VCaP (cell line): ENCODE measurements around the gene MTFR1L.
A peak's percentile ranks its signal among the peaks of the same experiment; 100 is the strongest.

Experiments used
- H3K27ac ChIP-seq: fragments of 450-650 bp; 2 replicates; pipeline ENCODE4 v1.5.1; 2017
- TF ChIP-seq, protein P1 (sequence below): fragments of 450-650 bp; conservative IDR thresholded peaks from 2 replicates; pipeline ENCODE4 v1.5.1; 2017; ENCODE audit warnings: mild to moderate bottlenecking, moderate library complexity

MTFR1L gene

DNA sequence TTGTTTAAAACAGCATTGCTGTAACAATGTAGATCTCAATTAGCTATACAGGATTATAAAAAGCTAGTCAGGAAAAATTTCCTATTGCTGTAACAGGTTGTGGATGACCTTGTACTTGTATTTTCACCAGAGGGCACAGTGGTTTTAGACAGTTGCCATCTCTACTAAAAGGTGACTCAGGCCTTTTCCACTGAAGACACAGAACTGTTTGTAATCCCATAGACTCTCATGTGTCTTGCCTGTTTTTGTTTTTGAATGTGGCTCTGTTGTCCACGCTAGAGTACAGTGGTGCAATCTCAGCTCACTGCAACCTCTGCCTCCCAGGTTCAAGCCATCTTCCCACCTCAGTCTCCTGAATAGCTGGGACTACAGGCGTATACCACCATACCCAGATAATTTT, 5.9 kb downstream of the MTFR1L start:
- no peak overlapping the region; the same call in 1 of the 2 replicates for H3K27ac ChIP-seq
- TF ChIP-seq, protein P1, sequence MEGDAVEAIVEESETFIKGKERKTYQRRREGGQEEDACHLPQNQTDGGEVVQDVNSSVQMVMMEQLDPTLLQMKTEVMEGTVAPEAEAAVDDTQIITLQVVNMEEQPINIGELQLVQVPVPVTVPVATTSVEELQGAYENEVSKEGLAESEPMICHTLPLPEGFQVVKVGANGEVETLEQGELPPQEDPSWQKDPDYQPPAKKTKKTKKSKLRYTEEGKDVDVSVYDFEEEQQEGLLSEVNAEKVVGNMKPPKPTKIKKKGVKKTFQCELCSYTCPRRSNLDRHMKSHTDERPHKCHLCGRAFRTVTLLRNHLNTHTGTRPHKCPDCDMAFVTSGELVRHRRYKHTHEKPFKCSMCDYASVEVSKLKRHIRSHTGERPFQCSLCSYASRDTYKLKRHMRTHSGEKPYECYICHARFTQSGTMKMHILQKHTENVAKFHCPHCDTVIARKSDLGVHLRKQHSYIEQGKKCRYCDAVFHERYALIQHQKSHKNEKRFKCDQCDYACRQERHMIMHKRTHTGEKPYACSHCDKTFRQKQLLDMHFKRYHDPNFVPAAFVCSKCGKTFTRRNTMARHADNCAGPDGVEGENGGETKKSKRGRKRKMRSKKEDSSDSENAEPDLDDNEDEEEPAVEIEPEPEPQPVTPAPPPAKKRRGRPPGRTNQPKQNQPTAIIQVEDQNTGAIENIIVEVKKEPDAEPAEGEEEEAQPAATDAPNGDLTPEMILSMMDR: no peak

DNA sequence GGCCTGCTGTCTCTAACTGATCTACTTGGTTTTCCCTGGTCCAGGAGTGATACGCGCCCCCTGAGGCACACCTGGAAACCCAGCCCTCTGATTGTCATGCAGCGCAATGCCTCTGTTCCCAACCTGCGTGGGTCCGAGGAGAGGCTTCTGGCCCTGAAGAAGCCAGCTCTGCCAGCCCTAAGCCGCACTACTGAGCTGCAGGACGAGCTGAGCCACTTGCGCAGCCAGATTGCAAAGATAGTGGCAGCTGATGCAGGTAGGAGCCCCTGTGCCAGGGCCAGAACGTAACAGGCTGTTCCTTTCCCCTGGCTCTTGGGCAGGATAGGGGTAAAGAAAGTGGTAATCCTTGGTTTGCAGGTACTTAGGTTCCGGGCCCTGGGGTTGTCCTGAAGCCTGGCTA, 6.8 kb downstream of the MTFR1L start:
- TF ChIP-seq, protein P1: no peak
- H3K27ac ChIP-seq: peak overlapping the region; percentile 8; the same call in 1 of the 2 replicates

DNA sequence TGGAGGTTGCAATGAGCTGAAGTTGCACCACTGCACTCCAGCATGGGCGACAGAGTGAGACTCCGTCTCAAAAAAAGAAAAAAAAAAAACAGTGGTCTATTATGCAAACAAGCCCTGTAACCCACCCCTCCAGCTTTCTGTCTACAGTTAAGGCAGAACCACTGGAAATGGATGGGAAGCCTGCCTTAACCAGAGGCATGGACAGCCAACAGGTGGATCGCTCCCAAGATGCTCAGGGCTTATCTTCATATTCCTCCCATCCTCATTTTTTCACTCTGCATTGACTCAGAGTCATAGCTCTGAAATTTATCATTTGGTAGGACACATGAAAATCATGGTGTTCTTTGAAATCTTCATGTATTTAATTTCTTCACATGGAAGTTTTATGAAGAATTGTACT, 8.7 kb downstream of the MTFR1L start:
- no peak overlapping the region for H3K27ac ChIP-seq
- TF ChIP-seq, protein P1: no peak

DNA sequence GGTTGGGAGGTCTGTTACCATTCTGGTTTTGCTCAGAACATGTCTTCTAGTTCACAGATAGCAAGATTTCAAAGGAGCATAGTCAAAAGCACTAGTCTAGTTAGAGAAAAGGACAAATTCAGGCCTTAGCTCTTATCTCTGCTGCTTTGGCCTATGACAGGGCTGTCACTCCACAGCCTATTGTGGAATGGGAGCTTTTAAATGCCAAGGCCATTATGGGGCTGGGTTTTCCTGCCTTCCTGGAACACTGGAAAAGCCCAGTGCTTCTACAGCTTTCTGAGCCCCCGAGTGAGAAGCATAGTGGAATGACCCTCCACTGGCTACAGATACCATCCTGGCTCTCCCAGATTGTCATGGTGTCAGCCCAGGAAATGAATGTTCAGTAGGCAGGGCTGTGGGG, 9.3 kb downstream of the MTFR1L start:
- TF ChIP-seq, protein P1: no peak
- H3K27ac ChIP-seq: no peak overlapping the region

DNA sequence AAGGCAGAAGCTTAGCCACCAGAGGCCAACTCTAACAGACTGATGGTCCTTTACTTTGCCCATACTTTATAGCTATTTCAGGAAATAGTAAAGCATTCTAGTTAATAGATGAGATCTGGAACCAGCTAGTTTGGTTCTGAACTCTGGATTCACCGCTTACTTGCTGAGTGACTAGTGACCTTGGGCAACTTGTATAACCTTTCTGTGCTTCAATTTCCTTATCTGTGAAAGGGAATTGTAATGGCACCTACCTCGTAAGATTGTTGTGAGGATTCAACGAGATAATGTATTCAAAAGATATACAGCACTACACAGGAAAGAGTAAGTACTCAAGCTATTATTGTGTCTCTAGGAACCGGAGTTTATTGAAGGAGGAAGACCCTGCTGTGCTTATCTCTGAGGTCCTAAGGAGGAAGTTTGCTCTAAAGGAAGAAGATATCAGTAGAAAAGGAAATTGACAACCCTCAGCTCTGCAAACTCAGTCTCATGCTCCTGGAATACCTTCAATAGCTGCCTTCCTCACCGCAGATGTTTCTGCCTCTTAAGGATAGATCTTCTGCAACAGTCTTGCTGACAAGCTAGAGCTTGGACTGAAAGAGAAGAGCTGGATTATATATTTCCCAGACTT, 11.9 kb downstream of the MTFR1L start:
- H3K27ac ChIP-seq: peak overlapping the region; percentile 18; the same call in 1 of the 2 replicates
- TF ChIP-seq, protein P1: no peak

DNA sequence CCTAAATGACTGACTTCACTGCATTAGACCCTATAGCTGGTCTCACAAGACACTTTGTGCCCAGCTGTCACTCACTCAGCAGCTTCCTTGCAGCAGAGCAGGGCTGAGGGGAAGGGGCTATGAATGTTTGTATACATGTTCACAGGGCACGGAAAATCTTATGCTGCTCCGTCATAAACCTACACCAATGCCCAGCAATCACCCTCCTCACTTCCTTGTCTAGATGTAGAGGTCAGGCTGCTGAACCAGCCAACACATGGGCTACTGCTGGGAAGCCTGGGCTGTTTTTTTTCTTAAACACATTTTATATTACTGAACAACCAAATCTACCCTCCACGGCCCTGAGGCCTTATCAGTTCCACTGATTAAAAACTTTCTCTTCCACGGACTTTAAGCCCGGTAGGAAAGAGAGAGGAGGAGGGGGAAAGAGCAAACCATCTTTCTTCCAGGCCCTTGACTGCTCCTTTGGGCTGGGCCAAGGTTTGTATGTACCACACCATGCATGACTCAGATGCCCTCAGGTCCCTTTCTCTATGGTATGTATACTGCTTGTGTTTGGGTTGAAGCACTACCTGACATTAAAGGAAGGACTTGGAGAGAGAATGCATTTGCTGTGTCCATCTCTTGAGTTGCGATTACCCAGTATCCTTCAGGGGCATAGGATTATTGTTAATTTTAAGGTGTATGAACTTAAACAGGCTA, 12.7 kb downstream of the MTFR1L start:
- H3K27ac ChIP-seq: peak overlapping the region; percentile 18; the same call in 1 of the 2 replicates
- TF ChIP-seq, protein P1: no peak

DNA sequence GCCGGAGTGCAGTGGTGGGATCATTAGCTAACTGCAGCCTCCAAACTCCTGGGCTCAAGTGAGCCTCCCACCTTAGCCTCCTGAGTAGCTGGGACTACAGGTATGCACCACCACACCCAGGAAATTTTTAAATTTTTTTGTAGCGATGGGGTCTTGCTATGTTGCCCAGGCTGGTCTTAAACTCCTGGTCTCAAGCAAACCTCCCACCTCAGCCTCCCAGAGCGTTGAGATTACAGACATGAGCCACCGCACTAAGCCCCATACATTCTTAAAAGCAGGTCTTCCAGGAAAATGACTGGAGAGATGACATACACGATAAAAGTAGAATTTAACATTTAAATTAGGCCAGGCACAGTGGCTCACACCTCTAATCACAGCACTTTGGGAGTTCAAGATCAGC, 13.4 kb downstream of the MTFR1L start:
- no peak overlapping the region for H3K27ac ChIP-seq

More for the DNA sequence above, 13.4 kb downstream of the MTFR1L start:
- TF ChIP-seq, protein P1: no peak
